GM19468 (cell line): ENCODE measurements around the gene RETREG1.
"Not testable (repeated sequence)": the region's sequence is repeated elsewhere in the genome, so short reads cannot be mapped to it uniquely, and the experiment has no call there.

ENCODE experiments used
- ATAC-seq: cut with Tn5 transposase; IDR thresholded peaks from one replicate; pipeline ENCODE4 v1.9.1; 2021; ENCODE audit warnings: mild to moderate bottlenecking, moderate library complexity, moderate number of reproducible peaks; ENCODE audit not compliant: unreplicated experiment; ENCODE audit errors: extremely low read depth

Gene RETREG1

GRCh38 chr5:16464664-16465543 lies 151.9 kb downstream of the RETREG1 start:
- no peak for ATAC-seq

- ATAC-seq = no peak
These were observed 152.6 kb downstream of the RETREG1 start for GRCh38 chr5:16464231-16464630.

- ATAC-seq = no peak
These were observed 155.0 kb downstream of the RETREG1 start for GRCh38 chr5:16461782-16462181.

DNA sequence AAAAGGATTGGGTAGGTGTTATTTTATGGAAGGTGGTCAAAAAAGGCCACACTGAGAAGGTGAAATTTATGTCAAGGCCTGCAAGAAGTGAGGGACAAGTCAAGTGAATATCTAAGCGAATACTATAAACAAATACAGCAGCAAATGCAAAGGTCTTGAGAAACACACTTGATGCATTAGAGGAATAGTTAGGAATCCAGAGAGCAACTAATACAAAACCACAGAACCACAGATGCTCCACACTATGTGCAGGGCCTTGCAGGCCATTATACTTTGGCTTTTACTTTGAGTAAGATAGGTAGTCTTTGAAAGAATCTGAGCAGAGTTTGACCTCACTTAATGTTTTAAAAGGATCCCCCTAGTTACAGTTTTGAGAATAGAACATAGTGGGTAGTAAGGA lies 155.8 kb downstream of the RETREG1 start:
- no peak for ATAC-seq

GRCh38 chr5:16459451-16459850 lies 157.3 kb downstream of the RETREG1 start:
- ATAC-seq = no peak

DNA sequence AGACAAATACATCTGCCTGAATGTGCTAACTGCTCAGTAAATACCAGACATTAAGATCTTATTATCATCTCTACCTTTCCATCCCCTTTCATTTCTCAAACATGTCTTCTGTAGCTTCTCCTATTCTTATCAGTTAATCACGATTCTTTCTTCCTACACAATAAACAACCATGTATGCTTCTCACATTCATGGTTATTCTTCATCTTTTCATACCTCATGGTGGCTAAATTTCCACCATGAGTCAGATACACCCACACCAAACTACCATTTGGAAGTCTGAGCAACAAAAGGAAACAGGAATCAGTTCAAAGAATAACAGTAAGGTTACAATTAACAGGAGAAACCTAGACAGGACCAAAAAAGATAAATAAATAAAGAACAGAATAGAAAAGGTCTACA lies 158.9 kb downstream of the RETREG1 start:
- ATAC-seq = no peak

- no peak for ATAC-seq
These were observed 159.3 kb downstream of the RETREG1 start for GRCh38 chr5:16457451-16457850.

GRCh38 chr5:16456103-16456832 lies 160.5 kb downstream of the RETREG1 start:
- ATAC-seq = no peak

DNA sequence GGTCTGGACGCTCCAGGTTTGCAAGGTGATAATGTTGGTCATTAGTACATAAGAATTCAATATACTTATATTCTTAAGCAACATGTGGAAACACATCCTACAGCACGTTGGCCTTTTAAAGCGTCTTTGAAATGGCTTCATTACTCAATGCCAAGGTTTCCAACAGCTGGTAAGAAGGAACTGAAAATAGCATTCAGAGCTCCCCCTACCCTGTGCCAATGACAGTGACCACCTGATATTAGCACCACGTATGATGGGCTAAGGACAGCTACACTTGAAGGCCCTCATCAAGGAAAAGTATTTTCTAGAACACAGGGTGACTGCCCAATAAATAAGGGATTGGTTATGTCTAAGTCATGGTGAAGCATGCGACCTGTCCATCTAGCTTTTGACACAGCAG lies 161.1 kb downstream of the RETREG1 start:
- ATAC-seq = no peak

GRCh38 chr5:16454686-16455085 lies 162.1 kb downstream of the RETREG1 start:
- ATAC-seq = no peak

DNA sequence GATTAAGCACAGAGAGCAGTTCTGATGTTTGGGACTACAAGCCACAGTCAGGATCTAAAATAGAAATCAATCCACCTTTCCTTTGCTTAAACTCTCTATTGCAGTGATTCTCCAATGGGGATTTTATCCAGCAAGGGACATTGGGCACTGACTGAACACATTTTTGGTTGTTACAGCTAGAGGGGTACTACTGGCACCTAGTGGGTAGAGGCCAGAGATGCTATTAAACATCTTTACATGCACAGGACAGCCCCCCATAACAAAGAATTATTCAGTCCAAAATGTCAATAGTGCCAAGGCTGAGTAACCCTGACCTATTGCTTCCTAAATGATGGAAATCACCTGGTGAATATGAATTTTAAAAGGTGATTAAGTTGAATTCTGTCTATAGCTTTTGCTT lies 163.2 kb downstream of the RETREG1 start:
- ATAC-seq = no peak

DNA sequence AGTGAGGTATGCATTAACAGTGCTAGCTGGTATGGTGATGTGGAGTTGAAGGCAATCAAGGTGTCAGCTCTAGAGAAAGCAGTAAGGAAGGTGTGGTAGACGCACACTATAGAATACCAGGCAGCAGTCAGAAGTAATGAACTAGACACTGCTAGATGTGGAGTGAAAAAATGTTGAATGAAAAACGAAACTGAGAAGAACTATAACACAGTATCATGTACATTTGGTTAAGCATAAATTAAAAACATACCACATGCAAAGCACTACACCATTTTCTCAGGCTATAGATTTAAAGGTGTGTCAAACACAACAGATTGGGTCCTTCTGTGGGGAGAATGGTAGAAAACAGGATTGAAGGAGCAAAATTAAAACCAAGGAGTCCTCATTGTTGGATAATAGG lies 166.6 kb downstream of the RETREG1 start:
- ATAC-seq = no peak

DNA sequence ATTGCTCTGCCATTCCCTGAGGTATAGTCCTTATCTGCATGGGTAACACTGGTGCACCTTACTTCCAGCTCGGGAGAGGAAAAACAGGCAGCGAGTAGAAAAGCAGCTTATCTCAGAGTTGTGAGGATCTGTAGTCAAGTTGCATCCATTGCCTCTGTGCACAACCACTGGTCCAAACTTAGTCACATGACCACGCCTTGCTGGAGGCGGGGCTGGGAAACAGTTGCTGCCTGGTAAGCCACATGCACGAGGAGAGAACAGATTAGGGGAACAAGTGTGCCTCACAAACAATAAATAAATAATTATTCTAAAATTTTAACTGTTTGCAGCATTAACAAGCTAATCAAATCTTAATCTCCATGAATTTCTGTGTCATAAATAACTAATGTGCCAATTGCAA lies 169.8 kb downstream of the RETREG1 start:
- no peak for ATAC-seq

- no peak for ATAC-seq
These were observed 178.8 kb downstream of the RETREG1 start for GRCh38 chr5:16437977-16438376.

- ATAC-seq = not testable (repeated sequence)
These were observed 180.6 kb downstream of the RETREG1 start for GRCh38 chr5:16436065-16436682.

DNA sequence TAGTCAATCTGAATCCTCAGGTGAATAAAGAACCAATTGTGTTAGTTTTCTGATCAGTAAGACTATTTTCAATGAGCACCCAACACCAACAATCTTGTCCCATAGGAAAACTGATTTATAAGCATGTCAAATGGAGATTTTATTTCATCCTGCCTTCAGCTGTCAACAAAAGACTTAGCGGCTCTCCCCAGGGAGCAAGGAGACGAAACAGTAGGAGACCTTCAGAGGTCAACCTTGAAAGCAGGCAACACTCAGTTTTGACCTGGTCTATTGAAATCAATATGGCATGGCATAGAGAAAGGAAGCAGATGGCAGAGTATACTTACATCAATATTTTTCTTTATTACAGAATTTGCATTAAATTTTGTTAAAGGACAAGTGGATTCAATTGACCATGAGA lies 185.3 kb downstream of the RETREG1 start:
- ATAC-seq = no peak

DNA sequence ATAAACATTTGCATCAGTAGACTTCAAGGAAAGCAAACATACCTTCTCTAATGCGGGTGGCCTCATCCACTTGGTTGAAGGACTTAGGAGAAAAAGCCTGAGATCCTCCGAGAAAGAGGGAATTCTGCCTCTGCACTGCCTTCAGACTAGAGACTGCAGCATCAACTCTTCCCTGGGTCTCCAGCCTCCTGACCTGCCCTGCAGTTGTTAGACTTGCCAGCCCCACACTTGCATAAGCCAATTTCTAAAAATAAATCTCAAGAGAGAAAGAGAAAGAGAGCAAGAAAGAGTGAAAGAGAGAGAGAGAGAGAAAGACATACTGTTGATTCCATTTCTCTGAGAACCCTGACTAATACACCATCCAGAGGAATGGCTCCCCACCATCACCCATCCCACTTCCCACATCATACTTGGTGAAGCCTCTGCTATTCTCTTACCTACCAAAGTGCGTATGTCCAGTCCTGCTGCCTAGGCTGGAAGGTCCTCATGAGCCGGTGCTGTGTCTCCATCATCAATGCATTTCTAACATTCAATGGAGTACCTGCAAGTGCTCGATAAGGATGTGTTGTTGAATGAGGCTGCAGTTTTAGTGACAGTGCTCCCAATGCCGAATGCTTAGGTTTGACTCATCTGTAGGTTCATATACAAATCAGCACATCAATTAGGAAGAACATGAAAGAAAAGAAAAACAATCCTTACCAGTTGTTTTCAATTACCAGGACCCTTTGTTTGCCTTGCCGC lies 186.3 kb downstream of the RETREG1 start:
- no peak for ATAC-seq

DNA sequence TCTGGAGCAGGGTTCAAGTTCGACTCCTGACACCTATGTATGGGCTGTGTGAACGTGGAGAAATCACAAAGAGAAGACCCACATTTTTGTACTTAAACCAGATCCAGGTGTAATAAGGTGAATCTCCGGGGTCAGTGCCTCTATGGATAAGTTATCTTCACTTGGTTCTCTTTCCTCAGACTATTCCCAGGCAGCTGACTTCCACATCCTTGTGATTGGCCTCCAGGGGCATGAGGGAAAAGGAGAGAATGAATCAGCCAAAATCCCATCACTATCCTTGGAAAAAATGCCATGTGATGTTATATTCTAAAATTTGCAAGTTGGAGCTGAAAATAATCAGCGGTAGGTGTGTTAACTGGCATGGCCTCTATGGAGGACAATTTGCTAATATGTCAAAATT lies 188.4 kb downstream of the RETREG1 start:
- ATAC-seq = no peak

GRCh38 chr5:16427587-16427986 lies 189.2 kb downstream of the RETREG1 start:
- ATAC-seq = no peak
